Testis (tissue), 3 donors: ENCODE measurements around the gene SHROOM3. TPM values are rescaled to one million over a fixed set of nuclear protein-coding genes. Genes with fewer than 3 reads are reported as not detected.

Experiments
- DNase-seq: peaks from one replicate; pipeline ENCODE4 v3.0.0-alpha.2; 2019
- H3K27ac ChIP-seq, 2 donors: fragments of 200-600 bp; sonication (generic); one replicate each; pipeline ENCODE4 v1.5.1; 2019
- H3K27me3 ChIP-seq: fragments of 200-600 bp; sonication (generic); one replicate; pipeline ENCODE4 v1.5.1; 2019
- H3K36me3 ChIP-seq: fragments of 200-600 bp; sonication (generic); one replicate; pipeline ENCODE4 v1.5.1; 2017; ENCODE audit warnings: low read depth; ENCODE audit errors: missing control alignments
- H3K4me1 ChIP-seq: fragments of 200-600 bp; sonication (generic); one replicate; pipeline ENCODE4 v1.5.1; 2019
- H3K4me3 ChIP-seq, 2 donors: fragments of 200-600 bp; sonication (generic); one replicate each; pipeline ENCODE4 v1.5.1; 2017 to 2019
- H3K9me3 ChIP-seq: fragments of 200-600 bp; sonication (generic); one replicate; pipeline ENCODE4 v1.5.1; 2017
- CTCF ChIP-seq, 3 experiments: fragments of 450-650 bp in 2 of 3; fragments of 200-600 bp in 1 of 3; sonication (generic) in 1 of 3; IDR thresholded peaks; one replicate each; pipeline ENCODE4 v1.5.1; 2016 to 2019; ENCODE audit warnings: antibody characterized with exemption in 3 of 3, mild to moderate bottlenecking in 2 of 3, moderate library complexity in 1 of 3
- POLR2A ChIP-seq: fragments of 450-650 bp; IDR thresholded peaks from one replicate; pipeline ENCODE4 v1.6.1; 2017; ENCODE audit warnings: antibody characterized with exemption, mild to moderate bottlenecking, moderate library complexity
- whole genome bisulfite sequencing, 2 donors: methylation state at CpG; one replicate each; pipeline ENCODE4 v1.1.5; 2018; 5-methylcytosine and 5-hydroxymethylcytosine counted together
- intact Hi-C: fragments of 100-400 bp; cut with DNase I; formaldehyde crosslinking; loops from one replicate; pipeline ENCODE4 v1.15.1; 2023; ENCODE audit warnings: low total_unique reads
- polyA plus RNA-seq: library from polyadenylated mRNA; stranded (reverse); fragments of 350-450 nt; fragmentation: Illumina TruSeq; extraction: RNeasy Lipid Tissue Mini Kit (QIAGEN cat#74804); gene quantifications from one replicate; pipeline ENCODE4 v1.2.3, GENCODE V29; 2014; ENCODE audit warnings: low read depth, low replicate concordance; ENCODE audit not compliant: insufficient read depth
- total RNA-seq, 2 donors: library from RNA; depleted of rRNA; stranded (reverse); fragments of >200 nt; gene quantifications; one replicate each; pipeline ENCODE4 v1.2.3, GENCODE V29; 2016

SHROOM3 gene
- total and polyA plus RNA-seq, 3 donors from 2014 or later = 3.9 to 7.2 (median 6.4) TPM

- Histone ChIP-seq H3K4me1 (no peaks in the 10 kb centered on the region), H3K27me3 (no peaks in the 10 kb centered on the region), H3K27ac (no peak overlapping the region), H3K4me3 (no peak overlapping the region), H3K36me3 (no peaks in the 10 kb centered on the region), H3K9me3 (no peaks in the 10 kb centered on the region)
- no peak for TF ChIP-seq CTCF (IDR thresholded peaks at IDR 0.05)
- TF ChIP-seq POLR2A = no peak
- no peak for DNase-seq
- WGBS, 2 donors = 92 to 96% methylated on average over 1 of the region's 1 CpG
- intact Hi-C loops = no loop called here
Measured at GRCh38 chr4:76744241-76744921, 309.4 kb downstream of the SHROOM3 start.

GRCh38 chr4:76745240-76745639, 310.2 kb downstream of the SHROOM3 start:
- no peak overlapping the region for H3K4me3 ChIP-seq
- H3K9me3 ChIP-seq = no peaks in the 10 kb centered on the region
- H3K36me3 ChIP-seq = no peaks in the 10 kb centered on the region
- H3K4me1 ChIP-seq = no peaks in the 10 kb centered on the region
- no peak overlapping the region for H3K27ac ChIP-seq
- H3K27me3 ChIP-seq = no peaks in the 10 kb centered on the region
- intact Hi-C loops = no loop called here
- no peak for DNase-seq
- WGBS, 2 donors = 83 to 97% methylated on average over 1 of the region's 1 CpG
- TF ChIP-seq CTCF (IDR thresholded peaks at IDR 0.05) (no peak), POLR2A (no peak)

- no peak for DNase-seq
- WGBS, 2 donors = 87 to 89% methylated on average over 2 of the region's 2 CpGs
- Histone ChIP-seq H3K27me3 (no peaks in the 10 kb centered on the region), H3K36me3 (no peaks in the 10 kb centered on the region), H3K4me3 (no peak overlapping the region), H3K4me1 (no peaks in the 10 kb centered on the region), H3K9me3 (no peaks in the 10 kb centered on the region), H3K27ac (no peak overlapping the region)
- intact Hi-C loops = no loop called here
- TF ChIP-seq POLR2A (no peak), CTCF (IDR thresholded peaks at IDR 0.05) (no peak)
Measured at GRCh38 chr4:76747563-76747962, 312.5 kb downstream of the SHROOM3 start.

GRCh38 chr4:76748649-76749048, 313.6 kb downstream of the SHROOM3 start:
- intact Hi-C loops = no loop called here
- no peak for DNase-seq
- Histone ChIP-seq H3K4me1 (no peaks in the 10 kb centered on the region), H3K4me3 (no peak overlapping the region), H3K36me3 (no peaks in the 10 kb centered on the region), H3K9me3 (no peaks in the 10 kb centered on the region), H3K27me3 (no peaks in the 10 kb centered on the region), H3K27ac (no peak overlapping the region)
- TF ChIP-seq CTCF (IDR thresholded peaks at IDR 0.05) (no peak), POLR2A (no peak)
- WGBS, 2 donors = 59 to 60% methylated on average over 6 of the region's 6 CpGs

GRCh38 chr4:76749355-76749754, 314.3 kb downstream of the SHROOM3 start:
- no peaks in the 10 kb centered on the region for H3K9me3 ChIP-seq
- no peaks in the 10 kb centered on the region for H3K4me1 ChIP-seq
- H3K4me3 ChIP-seq = no peak overlapping the region
- intact Hi-C loops = no loop called here
- 85 to 93% methylated on average over 4 of the region's 4 CpGs for WGBS, 2 donors
- no peaks in the 10 kb centered on the region for H3K27me3 ChIP-seq
- H3K36me3 ChIP-seq = no peaks in the 10 kb centered on the region
- H3K27ac ChIP-seq = no peak overlapping the region
- DNase-seq = no peak
- TF ChIP-seq CTCF (IDR thresholded peaks at IDR 0.05) = no peak
